Head of caudate nucleus (tissue), 42 donors: ENCODE measurements around the gene ESF1.

Experiments used
- DNase-seq, 42 donors: peaks; one replicate each; pipeline versions ENCODE4 v3.0.0 to v3.0.0-alpha.2; 2020 to 2021; ENCODE audit warnings: mixed read lengths in 7 of 42
- intact Hi-C: fragments of 100-400 bp; cut with DNase I; formaldehyde crosslinking; loops from one replicate; pipeline ENCODE4 v1.15.0; 2022

The ESF1 gene, protein sequence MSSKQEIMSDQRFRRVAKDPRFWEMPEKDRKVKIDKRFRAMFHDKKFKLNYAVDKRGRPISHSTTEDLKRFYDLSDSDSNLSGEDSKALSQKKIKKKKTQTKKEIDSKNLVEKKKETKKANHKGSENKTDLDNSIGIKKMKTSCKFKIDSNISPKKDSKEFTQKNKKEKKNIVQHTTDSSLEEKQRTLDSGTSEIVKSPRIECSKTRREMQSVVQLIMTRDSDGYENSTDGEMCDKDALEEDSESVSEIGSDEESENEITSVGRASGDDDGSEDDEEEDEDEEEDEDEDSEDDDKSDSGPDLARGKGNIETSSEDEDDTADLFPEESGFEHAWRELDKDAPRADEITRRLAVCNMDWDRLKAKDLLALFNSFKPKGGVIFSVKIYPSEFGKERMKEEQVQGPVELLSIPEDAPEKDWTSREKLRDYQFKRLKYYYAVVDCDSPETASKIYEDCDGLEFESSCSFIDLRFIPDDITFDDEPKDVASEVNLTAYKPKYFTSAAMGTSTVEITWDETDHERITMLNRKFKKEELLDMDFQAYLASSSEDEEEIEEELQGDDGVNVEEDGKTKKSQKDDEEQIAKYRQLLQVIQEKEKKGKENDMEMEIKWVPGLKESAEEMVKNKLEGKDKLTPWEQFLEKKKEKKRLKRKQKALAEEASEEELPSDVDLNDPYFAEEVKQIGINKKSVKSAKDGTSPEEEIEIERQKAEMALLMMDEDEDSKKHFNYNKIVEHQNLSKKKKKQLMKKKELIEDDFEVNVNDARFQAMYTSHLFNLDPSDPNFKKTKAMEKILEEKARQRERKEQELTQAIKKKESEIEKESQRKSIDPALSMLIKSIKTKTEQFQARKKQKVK

DNA sequence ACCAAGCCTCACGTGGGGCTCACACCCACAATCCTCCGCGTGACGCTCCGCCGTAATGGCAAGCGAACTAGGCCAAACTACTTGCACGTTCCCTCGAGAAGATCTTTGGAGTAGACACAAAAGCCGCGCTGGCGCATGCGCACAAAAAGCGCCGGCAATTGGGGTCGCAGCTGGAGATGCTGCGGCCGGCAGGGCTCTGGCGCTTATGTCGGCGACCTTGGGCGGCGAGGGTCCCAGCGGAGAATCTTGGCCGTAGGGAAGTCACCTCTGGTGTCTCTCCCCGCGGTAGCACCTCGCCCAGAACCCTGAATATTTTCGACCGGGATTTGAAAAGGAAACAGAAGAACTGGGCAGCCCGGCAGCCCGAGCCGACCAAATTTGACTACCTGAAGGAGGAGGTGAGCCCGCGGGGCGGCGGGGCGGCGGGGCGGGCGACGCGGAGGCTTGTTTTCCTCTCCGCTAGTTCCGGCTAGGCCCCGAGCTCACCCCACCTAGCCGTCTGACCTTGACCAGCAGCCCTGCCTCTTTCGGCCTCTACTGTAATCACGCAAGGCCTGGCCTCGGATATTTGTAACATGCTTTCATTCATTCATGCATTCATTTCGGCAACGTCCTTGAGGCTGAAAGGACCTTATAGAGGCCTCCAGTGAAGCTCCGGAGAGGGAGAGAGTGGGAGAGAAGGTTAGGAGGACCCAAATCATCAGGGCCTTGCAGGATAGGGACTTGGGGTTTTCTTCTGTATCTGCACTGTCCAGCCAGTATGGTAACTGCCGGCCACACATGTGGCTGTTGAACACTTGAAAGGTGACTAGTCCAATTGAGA is at the start of gene ESF1, which contains the start of gene NDUFAF5:
Gene ESF1 (minus strand): TSS at position 27 of the 823 bp plus-strand sequence. CDS start 1,779 bp downstream, outside the sequence.
Gene NDUFAF5 (plus strand): TSS at position 136 of the 823 bp plus-strand sequence. CDS start 41 bp downstream, at position 177.
- intact Hi-C loops, result no loop called here
- peak; percentile 83 to 99 (median 96) for DNase-seq

DNA sequence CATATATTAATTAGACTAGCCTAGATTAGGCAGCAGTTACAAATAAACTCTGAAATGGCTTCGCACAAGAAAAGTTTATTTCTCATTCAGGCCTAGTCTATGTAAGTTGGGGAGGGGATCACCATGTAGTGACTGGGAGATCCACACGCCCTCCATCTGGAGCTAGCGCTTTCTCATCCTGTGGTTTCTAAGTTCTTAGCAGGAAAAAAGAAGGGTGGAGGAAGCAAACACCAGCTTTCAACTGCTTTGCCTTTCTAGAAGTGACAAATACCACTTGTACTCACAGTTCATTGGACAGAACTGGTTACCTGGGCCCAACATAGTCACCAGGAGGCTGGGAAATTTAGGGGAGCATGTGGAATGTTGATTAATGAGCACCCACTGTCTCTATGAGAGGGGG is 46.8 kb upstream of the ESF1 start:
- intact Hi-C loops, result no loop called here
- peak in 1 of 42 donors; percentile 14 for DNase-seq

DNA sequence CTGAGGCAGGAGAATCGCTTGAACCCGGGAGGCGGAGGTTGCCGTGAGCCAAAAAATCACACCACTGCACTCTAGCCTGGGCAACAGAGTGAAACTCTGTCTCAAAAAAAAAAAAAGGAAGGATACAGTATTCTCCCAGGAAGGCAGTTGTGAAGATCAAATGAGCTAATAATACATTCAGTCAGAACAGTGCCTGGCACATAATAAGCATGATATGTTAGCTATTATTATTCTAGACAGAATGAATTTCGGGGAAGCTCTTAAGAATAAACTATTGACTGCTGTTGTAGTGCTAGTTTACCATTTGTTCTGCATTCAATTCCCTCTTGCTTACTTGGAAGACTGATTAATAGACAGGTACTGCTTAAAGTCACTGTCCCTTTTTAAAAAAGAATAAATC is 40.7 kb upstream of the ESF1 start:
- intact Hi-C loops, result no loop called here
- no peak for DNase-seq

DNA sequence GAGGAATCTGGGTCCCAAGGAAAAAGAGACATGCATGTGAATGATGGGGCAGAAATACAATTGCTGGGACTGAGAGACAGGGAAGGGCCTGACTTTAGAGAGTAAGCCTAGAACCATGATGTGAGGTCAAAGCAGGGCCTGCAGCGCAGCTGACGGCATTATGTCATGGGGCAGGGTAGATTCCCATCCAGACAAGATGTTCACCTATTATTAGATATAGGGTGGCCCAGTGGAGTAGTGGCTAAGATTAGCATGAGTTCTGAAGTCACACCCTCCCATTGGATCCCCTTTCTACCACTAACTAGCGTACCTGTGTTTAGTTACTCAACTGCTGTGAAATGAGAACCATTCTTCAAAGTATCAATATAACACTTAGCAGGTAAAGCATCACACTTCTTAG is 39.7 kb upstream of the ESF1 start:
- intact Hi-C loops, result loop anchor here (5.0 kb wide), 1 partner anchor 228 kb away; no protein-coding TSS in a partner anchor

DNA sequence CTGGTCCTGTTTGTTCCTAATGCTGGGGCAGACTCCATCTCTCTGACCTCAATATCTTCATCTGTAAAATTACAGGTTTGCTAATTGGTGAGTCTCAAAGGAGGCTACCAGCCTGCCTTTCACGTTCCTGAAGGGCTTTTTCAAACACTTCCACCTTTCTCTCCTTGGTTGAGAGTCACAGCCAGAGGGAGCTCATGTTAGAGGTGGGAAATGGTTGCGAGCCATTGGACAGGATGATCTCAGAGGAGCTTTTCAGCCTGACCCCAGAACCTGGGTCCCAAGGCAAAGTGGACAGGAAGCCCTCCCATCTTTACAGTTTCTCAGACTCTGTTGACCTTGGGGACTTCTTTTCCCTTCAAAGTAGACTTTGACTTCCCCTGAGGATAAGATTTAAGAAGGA is 37.7 kb upstream of the ESF1 start:
- intact Hi-C loops, result loop anchor here (5.0 kb wide), 1 partner anchor 230 kb away; no protein-coding TSS in a partner anchor
- DNase-seq, result no peak

More for the DNA sequence above, 39.7 kb upstream of the ESF1 start:
- DNase-seq, result no peak

DNA sequence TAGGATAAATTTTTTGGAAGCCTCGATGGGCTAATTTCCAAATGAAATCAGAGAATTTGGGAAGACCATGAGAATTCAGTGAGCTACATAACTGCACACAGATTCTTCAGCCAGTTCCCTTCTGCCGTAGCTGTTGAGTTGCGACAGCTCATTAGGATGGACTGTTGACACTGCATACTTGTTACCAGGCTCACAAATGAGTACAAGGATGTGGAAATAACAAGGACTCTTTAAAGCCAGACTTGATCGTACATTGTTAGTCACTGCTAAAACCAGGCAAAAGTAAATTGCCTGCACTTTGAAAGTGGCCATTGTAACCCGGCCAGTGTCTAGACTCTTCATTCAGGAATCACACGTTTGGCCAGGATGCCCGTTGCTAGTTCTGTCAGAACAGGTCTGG is 37.2 kb upstream of the ESF1 start:
- intact Hi-C loops, result loop anchor here (5.0 kb wide), 1 partner anchor 230 kb away; no protein-coding TSS in a partner anchor
- DNase-seq, result no peak

DNA sequence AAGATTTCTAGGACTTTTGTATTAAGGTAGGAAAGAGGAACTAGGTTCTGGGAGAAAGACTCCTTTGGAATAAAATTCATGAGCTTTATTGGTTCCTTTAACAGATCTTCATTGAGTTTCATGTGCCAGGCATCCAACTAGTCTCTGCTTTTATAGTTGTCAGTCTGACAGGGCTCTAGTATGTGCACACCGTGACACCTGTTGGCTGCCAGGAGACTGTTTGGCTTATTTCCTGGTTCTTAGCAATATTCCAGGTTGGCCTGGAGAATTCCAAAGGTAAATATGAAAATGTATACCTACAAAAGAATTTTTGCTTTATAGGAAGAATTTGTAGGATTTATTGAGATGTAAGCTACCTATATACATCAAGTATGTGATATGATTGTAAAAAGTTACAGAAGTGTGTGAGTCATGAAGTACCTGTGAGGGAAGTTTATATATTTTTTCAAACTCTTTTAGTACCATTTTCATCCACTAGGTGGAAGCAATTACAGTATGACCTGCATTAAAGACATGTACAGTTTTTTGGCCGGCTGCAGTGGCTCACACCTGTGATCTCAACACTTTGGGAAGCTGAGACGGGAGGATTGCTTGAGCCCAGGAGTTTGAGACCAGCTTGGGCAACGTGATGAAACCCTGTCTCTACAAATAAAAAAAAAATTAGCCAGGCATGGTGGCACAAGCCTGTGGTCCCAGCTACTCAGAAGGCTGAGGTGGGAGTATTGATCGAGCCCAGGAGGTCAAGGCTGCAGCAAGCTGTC is 35.3 kb upstream of the ESF1 start:
- intact Hi-C loops, result loop anchor here (5.0 kb wide), 1 partner anchor 232 kb away; no protein-coding TSS in a partner anchor
- peak in 1 of 42 donors; percentile 8 for DNase-seq

DNA sequence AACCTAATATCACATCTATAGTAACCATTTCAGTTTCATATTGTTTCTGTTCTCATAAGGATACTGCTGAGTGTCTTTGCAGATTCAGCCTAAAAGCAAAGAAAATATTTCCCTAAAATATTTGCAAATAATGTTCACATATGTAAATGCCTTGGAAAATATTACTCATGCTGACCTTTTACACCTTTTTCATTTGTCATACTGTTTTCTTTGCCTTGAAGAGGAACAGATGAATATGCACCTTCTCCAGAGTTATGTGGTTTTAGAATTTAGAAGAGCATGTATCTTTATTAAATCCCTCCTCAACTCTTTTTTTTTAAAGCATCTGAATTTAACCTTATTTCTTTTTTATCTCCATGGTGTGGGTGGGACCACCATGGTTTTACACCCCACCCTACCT is 32.6 kb upstream of the ESF1 start:
- intact Hi-C loops, result no loop called here
- no peak for DNase-seq

DNA sequence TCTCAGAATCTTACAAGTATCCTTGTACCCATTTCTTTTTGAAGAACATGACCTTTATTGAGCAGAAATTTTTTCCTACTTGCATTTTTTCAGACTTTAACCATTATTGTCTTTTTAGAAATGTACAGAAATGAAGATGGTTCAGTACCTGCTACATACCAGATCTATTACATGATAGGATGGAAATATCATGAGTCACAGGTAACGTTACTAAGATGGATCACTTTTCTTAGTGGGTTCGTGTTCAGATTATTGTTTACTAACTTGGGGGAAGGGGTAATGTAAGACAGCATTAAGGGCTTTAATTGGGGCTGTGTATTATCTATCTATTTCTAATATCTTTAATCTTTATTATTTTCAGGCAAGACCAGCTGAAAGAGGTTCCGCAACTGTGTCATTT is 32.0 kb upstream of the ESF1 start:
- intact Hi-C loops, result no loop called here
- DNase-seq, result no peak

DNA sequence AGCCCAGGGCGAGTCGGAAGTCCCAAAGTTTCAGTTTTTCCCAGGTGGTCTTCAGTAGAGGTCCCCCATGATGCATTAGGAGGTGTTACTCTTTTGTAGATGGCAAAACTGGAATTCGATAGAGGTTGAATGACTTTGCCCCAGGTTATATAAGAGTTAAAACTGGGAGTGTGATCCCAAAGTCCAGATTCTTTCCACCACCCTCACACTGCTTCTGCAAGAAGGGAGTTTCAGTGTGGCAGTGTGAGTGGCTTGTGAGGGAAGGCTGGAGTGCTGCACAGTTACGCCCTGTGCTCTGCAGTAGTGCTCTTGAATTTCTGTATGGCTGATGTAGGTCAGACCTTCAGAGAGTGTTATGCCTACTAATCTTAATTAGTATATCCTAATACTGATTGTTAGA is 30.0 kb upstream of the ESF1 start:
- intact Hi-C loops, result no loop called here
- no peak for DNase-seq

DNA sequence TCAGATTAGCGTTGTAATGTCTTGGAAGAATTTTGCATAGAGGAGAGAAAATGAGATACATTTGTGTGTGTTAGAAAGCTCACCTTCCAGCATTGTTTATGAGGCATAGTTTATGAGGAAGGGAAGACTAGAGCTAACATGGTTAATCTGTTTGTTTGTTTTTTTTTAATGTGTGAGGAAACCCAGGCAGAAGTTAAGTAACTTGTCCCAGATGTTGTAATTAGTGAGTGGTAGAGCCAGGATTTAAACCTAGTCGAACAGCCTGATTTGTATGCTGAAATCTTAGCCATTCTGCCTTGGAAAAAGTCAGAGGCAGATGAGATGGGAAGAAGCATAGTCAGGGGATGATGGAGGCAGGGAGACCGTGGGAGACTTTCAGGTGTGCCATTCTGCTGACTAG is 29.2 kb upstream of the ESF1 start:
- intact Hi-C loops, result no loop called here
- DNase-seq, result no peak

DNA sequence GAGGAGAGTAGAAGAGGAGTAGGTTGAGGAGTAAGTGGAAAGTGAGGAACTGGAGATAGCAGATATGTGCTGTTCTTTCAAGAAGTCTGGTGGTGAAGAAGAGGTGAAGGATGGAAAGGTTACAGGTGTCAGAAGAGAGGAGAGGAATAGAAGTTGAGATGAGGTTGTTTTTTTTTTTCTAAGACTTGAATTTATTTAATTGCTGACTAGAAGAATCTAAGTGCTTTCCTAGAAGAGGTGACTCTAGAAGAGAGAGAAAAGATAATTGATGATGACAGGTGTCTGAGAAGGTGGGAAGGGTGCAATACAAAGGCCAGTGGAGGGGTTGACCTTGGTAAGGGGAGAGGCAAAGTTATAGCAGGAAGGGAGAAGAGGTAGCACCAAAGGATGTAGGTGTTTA is 25.7 kb upstream of the ESF1 start:
- DNase-seq, result no peak
- intact Hi-C loops, result no loop called here

DNA sequence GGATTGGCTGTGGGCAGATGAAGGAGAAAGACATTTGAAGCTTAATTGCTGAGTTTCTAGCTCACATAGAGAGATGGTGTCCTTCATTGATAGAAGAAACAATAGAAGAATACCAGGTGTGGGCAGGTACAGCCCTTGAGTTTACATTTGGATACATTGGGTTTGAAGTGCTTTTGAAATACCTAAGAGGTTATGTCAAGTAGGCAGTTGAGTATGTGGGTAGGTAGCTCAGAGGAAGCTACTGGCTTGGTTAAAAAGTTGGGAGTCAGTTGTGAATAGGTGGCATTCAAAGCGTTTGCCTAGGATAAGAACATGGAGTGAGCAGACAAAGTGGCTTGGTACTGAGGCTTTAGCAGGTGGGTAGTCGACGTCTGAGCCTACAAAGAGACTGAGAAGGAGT is 25.1 kb upstream of the ESF1 start:
- intact Hi-C loops, result no loop called here
- no peak for DNase-seq

DNA sequence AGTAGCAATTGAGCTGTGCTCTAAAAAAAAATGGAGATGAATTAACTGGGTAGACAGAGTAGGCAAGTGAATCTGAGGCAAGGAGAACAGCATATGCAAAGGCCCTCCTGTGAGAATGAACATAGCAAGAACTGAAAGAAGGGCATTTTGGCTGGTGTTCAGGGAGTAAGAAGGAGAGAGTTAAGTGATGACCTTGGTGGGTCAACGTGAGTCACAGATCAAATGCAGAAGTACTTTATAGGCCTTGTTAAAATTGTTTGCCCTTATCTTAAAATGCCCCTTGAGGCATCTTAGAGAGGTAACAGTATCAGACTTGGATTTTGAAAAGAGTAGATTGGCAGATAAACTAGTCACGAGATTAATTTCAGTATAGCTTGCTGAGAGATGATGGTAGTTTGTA is 24.7 kb upstream of the ESF1 start:
- intact Hi-C loops, result no loop called here
- no peak for DNase-seq

DNA sequence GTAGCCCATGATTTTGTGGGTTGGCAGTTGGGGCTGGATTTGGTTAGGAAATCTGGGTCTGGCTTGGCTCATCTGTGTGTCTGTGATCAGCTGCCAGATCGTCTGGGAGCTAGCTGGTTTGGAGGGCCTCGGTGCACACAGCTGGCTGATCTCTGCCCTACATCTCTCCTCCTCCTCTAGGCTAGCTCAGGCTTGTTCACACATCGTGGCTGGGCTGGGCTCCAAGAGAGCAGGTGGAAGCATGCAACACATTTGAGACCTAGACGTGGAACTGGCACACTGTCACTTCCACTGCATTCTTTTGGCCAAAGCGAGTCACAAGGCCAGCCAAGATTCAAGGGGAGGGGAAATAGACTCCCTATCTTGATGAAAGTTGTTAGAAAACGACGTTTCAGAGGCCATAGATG is 16.0 kb upstream of the ESF1 start:
- intact Hi-C loops, result no loop called here
- peak in 39 of 42 donors; percentile 20 to 86 (median 51) for DNase-seq

DNA sequence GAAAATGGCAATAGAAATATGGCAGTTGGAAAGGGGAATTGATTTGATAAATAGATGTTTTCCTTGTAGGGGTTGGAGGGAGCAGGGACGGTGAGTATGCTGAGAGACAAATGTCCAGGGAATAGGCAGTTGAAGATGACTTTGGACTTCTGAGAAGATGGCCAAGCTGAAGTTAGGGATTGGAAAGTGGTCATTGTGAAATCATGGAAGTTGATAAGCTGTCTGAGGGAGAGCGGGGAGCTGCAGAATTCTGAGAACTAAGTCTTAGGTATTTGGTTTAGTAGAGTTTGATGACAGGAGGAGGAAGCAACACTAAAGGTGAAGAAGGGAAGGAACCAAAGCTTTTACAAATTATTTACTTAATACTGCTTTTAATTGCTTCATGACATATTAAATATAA is 15.3 kb upstream of the ESF1 start:
- intact Hi-C loops, result no loop called here
- DNase-seq, result no peak

DNA sequence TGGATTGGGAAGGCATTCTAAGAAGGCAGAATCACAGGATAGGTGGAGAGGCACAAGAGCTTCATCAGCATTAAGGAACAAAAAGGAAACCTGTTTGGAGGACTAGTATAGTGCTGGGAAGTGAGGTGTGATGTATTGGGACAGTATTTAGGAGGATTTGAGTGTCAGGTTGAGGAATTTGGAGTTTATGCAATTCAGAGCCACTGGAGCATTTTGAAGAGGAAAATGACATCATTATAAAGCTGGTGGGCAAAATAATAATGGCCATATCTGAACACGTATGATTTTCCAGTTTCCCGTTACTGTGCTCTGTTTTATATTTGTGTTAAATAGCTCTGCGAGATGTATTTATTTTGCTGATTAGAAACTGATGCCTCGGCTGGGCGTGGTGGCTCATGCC is 14.3 kb upstream of the ESF1 start:
- intact Hi-C loops, result no loop called here
- no peak for DNase-seq

DNA sequence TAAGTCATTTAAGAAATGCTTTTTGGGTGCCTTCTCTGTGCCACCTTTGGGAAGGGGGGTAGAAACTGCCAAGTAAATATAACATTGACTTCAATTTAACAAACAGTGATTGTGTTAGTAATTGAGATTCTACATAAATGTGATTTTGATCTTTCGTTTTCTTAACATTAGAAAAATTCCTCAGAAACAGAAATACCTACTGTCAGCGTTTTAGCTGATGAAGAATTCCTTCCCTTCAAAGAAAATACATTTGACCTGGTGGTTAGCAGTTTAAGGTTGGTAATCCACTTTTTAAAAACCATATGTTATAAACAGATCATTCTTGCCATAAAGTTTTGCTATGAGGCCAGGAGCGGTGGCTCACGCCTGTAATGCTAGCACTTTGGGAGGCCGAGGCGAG is 9.9 kb upstream of the ESF1 start:
- intact Hi-C loops, result no loop called here

More for the DNA sequence above, 9.9 kb upstream of the ESF1 start:
- no peak for DNase-seq
